HepG2 (cell line): ENCODE data around the gene ARRDC1. TPM values are rescaled to one million over a fixed set of nuclear protein-coding genes. Genes with fewer than 3 reads are reported as not detected.

Experiments used
- DRAP1 ChIP-seq: IDR thresholded peaks from 2 replicates; pipeline ENCODE4 v1.6.1; 2016; ENCODE audit warnings: missing genetic modification reagents, missing compliant biosample characterization
- HIC2 ChIP-seq: sonication (generic); formaldehyde crosslinking; IDR thresholded peaks from 2 replicates; pipeline ENCODE4 v1.9.0; 2022; ENCODE audit warnings: low read depth, missing genetic modification reagents
- HNRNPL ChIP-seq: fragments of 200-400 bp; formaldehyde crosslinking; IDR thresholded peaks from 2 replicates; pipeline ENCODE4 v1.6.1; 2017; ENCODE audit warnings: mild to moderate bottlenecking, low read depth, low read length
- KIAA2018 ChIP-seq: sonication (generic); formaldehyde crosslinking; IDR thresholded peaks from 2 replicates; pipeline ENCODE4 v1.5.0; 2020; ENCODE audit warnings: mild to moderate bottlenecking, missing genetic modification reagents, borderline replicate concordance
- RAD21 ChIP-seq: fragments of 450-650 bp; formaldehyde crosslinking; IDR thresholded peaks from 2 replicates; pipeline ENCODE4 v1.5.0; 2020; ENCODE audit warnings: mild to moderate bottlenecking
- SP2 ChIP-seq: sonication (generic); formaldehyde crosslinking; IDR thresholded peaks from 2 replicates; pipeline ENCODE4 v1.5.1; 2020; ENCODE audit warnings: mild to moderate bottlenecking, missing genetic modification reagents
- SRSF4 ChIP-seq: fragments of 200-400 bp; formaldehyde crosslinking; IDR thresholded peaks from one replicate; pipeline ENCODE4 v1.6.1; 2018; ENCODE audit warnings: mild to moderate bottlenecking, low read depth, low read length, moderate library complexity; ENCODE audit not compliant: poor library complexity, severe bottlenecking
- TRIM24 ChIP-seq: sonication (generic); formaldehyde crosslinking; IDR thresholded peaks from 2 replicates; pipeline ENCODE4 v1.8.0; 2022; ENCODE audit warnings: mild to moderate bottlenecking, missing genetic modification reagents
- XRCC5 ChIP-seq: fragments of 200-400 bp; formaldehyde crosslinking; optimal IDR thresholded peaks from 2 replicates; pipeline ENCODE3; 2017; ENCODE audit warnings: mild to moderate bottlenecking, low read length
- ZKSCAN5 ChIP-seq: sonication (generic); formaldehyde crosslinking; IDR thresholded peaks from 2 replicates; pipeline ENCODE4 v1.5.1; 2020; ENCODE audit warnings: mild to moderate bottlenecking, missing genetic modification reagents
- ZNF12 ChIP-seq: sonication (generic); formaldehyde crosslinking; IDR thresholded peaks from 2 replicates; pipeline ENCODE4 v1.5.0; 2020; ENCODE audit warnings: missing genetic modification reagents
- ZNF17 ChIP-seq: sonication (generic); formaldehyde crosslinking; IDR thresholded peaks from 2 replicates; pipeline ENCODE4 v1.5.0; 2020; ENCODE audit warnings: mild to moderate bottlenecking, missing genetic modification reagents
- ZNF687 ChIP-seq: sonication (generic); formaldehyde crosslinking; IDR thresholded peaks from 2 replicates; pipeline ENCODE4 v1.5.1; 2020; ENCODE audit warnings: mild to moderate bottlenecking, missing genetic modification reagents, moderate library complexity
- ZNF749 ChIP-seq: sonication (generic); formaldehyde crosslinking; IDR thresholded peaks from 2 replicates; pipeline ENCODE4 v1.8.0; 2022; ENCODE audit warnings: mild to moderate bottlenecking, missing genetic modification reagents, moderate library complexity, borderline replicate concordance
- polyA plus RNA-seq, 8 experiments: library from polyadenylated mRNA; depleted of rRNA in 3 of 8; stranded (reverse) in 7 of 8; unstranded in 1 of 8; fragments of >200 nt; fragmentation: Illumina TruSeq in 4 of 8; extraction: Trizol in 4 of 8; gene quantifications; 2 replicates each; pipeline versions ENCODE4 v1.2.1 to v1.2.3, GENCODE V29; 2011 to 2016; ENCODE audit warnings: low read depth in 4 of 8, missing spikeins in 1 of 8, mixed read lengths in 1 of 8; ENCODE audit not compliant: insufficient read depth in 1 of 8
- total RNA-seq, 5 experiments: library from RNA; depleted of rRNA; stranded (reverse); fragments of >200 nt; fragmentation: Illumina TruSeq; extraction: Trizol; gene quantifications; 2 replicates each; pipeline ENCODE4 v1.2.3, GENCODE V29; 2016; ENCODE audit warnings: low read depth in 1 of 5

The ARRDC1 gene
- total and polyA plus RNA-seq, 2 of the 13 experiments (the other 11 are each of a cell fraction or from before 2014, with no cell fraction given): 21.7 to 44.4 TPM

- TF ChIP-seq ZNF687 (CRISPR knock-in tag): peak; percentile 69
- no peak for TF ChIP-seq HNRNPL
- TF ChIP-seq SRSF4: no peak
- TF ChIP-seq ZNF12 (CRISPR knock-in tag): no peak
- TF ChIP-seq RAD21 (CRISPR knock-in tag): no peak; the same call in 1 of the 2 replicates
- TF ChIP-seq DRAP1: no peak
- no peak for TF ChIP-seq ZKSCAN5
- TF ChIP-seq ZNF17: no peak
- no peak for TF ChIP-seq TRIM24 (CRISPR knock-in tag)
- TF ChIP-seq SP2 (CRISPR knock-in tag): no peak
- TF ChIP-seq HIC2 (CRISPR knock-in tag): no peak
- TF ChIP-seq ZNF749 (CRISPR knock-in tag): 0 out of 2 replicates have a peak, but pooled peaks have one; percentile 16
- no peak for TF ChIP-seq XRCC5
- TF ChIP-seq KIAA2018: no peak
Measured at GRCh38 chr9:137605121-137606004, at the start of gene ARRDC1 (continued).
